GM10847 (cell line): ENCODE data around the gene RBPJ.

Experiments used
- POLR2A ChIP-seq: IDR thresholded peaks from 2 replicates; pipeline ENCODE4 v1.6.1; 2011; ENCODE audit not compliant: insufficient read length; ENCODE audit errors: extremely low read depth

The RBPJ gene

DNA sequence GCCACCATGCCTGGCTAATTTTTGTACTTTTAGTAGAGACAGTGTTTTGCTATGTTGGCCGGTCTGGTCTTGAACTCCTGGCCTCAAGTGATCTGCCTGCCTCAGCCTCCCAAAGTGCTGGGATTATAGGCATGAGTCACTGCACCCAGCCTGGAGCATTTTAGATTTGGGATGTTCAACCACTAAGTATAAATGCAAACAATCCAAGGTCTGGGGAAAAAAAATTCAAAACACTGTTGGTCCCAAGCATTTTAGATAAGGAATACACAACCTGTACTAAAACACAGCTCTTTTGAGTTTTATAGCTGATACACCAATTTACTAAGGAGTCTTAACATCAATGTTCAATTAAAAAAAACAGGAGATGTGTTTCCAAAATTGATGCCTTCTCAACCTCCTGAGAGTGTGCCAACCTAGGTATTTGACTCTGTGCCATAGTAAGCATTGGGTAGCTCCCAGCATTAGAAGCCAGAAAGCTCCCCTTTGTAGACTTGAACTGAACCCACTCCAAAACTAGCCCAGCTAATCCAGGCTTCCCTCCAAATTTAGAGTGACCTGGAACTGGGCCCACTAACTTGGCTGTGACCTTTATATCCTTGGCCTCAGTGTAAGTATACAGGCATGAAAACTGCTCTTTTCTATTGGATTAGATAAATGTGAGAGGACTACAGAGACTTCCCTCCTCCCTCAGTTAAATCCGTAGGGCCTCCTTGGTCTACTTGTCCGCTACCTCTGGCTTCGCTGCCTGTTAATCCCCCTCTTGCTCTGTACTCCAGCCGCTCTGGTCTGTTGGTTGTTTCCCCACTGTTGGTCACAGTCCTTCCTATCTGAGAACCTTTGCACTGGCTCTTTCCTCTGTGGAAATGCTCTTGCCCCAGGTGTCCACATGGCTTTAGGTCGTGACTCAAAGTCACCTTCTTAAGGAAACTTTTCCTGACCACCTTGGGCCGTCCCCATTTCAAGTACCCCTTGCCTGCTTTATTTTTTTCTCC, 91.9 kb downstream of the RBPJ start:
- no peak for TF ChIP-seq POLR2A

DNA sequence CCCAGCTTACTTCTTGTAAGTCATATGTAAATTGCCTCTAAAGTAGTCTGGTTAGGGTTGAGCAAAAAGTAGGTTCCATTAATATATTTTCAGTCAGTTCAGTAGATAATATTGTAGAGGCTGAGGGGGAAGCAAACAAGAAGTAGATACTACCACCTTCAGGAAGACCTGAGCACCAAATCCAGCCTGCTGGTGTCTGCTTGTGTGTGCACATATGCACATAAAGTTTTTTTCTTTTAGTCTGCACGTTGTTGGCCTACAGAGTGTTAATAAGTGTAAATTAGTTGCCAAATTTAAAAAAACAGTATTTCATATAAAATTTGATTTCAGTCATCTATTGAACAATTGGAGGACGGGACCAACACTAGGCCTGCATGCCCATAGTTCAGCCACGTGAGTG, 92.8 kb downstream of the RBPJ start:
- TF ChIP-seq POLR2A: no peak

DNA sequence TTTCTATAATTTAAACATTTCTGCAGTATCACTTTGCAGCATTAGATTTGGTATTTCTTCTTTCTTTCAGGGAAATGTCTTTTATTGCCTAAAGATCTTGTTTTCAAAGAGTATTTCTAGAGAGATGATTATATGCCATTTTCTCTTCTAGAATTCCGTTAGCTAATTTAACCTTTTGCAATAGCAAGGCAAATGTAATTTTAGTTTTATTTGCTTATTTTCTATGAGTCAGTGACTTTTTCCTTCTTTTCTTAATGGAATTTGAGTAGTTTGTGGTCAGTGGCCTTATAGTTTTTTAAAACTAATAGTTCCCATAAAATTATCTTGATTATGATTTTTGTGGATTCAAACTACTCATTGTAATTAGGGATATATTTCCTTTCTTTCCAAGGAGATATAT, 97.3 kb downstream of the RBPJ start:
- TF ChIP-seq POLR2A: no peak

DNA sequence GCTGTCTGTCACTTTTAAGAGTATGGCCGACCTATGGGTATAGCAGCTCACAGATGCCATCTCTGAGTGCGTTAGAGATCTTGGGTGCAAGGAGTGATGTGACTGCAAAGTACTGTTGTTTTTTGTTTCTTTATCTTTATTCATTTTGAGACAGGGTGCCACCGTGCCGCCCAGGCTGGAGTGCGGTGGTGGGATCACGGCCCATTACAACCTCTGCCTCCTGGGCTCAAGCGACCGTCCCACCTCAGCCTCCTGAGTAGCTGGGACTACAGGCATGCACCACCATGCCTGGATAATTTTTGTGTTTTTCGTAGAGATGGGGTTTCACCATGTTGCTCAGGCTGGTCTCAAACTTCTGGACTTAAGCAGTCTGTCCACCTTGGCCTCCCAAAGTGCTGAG, 98.0 kb downstream of the RBPJ start:
- TF ChIP-seq POLR2A: no peak

DNA sequence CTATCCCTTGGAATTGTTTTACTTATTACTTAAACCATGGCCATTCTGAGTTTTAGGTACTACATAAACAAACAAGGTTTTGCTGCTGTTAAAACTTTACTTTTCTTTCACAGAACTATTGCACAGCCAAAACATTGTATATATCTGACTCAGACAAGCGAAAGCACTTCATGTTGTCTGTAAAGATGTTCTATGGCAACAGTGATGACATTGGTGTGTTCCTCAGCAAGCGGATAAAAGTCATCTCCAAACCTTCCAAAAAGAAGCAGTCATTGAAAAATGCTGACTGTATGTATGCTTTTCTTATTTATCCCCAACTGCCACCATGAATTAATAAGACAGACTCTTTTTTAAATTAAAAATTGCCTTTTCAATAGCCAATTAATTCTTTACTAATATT, 99.6 kb downstream of the RBPJ start:
- TF ChIP-seq POLR2A: no peak

DNA sequence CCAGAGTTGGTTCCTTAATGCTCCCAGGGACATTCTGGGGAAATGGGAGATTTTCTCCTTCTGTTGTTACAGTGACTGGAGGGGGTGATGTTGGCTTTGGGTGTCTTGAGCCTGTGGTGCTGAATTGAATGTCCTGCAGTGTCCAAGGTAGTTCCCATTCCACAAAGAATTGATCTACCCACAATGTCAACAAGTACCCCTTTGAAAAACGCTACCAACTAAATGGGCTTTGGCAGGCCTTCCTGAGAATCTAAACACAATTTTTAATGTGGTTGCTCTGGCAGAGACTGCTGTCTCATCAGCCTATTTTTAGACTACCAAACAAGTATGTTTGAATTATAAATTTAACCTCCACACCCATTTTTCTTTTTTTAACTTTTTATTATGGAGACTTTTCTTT, 100.1 kb downstream of the RBPJ start:
- no peak for TF ChIP-seq POLR2A

DNA sequence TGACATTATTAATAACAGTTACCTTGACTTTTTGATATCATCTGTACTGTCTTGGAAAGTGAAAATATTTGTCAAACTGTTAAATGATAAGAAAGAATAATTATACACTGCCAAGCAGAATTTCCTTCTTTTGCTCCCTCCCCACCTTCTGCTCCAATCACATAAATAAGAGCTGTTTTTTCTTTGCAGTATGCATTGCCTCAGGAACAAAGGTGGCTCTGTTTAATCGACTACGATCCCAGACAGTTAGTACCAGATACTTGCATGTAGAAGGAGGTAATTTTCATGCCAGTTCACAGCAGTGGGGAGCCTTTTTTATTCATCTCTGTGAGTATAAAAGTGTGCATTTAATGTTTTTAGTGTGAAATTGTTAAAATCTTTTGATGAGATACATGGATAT, 103.3 kb downstream of the RBPJ start:
- TF ChIP-seq POLR2A: no peak

DNA sequence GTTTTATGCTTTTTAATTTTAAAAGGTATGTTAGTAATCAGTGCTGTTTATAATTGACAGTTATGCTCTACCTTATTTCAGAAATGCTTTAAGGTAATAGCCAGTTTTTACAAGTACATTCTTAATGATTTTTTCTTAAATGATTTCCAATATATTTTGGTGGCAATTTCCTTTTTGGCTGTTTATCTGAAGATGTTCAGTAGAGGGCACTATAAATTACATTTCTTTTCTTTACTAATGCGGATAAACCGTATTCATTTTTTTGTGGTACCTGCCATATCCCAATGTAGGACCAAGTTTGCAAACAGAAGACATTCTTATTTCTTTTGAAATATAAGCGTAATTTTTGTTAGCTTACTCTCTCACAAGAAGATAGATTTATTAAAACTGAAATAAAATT, 104.0 kb downstream of the RBPJ start:
- no peak for TF ChIP-seq POLR2A

DNA sequence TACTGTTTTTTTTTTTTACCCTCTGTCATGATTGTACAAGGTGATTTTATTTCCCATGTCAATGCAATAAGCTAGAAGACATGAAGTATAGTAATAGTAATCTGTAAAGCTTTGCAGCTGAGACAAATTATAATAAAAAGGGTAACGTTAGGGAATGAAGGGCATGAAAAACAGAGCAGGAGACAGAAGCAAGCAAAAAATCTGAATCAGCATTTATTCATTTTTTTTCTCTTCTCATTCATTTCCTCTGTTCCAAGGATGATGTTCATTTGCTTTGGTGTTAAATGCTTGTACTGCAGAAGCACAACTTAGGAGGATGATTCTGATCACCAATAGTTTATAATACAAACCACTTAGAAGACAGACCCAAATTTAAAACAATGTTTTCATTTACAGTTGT, 105.1 kb downstream of the RBPJ start:
- TF ChIP-seq POLR2A: no peak

DNA sequence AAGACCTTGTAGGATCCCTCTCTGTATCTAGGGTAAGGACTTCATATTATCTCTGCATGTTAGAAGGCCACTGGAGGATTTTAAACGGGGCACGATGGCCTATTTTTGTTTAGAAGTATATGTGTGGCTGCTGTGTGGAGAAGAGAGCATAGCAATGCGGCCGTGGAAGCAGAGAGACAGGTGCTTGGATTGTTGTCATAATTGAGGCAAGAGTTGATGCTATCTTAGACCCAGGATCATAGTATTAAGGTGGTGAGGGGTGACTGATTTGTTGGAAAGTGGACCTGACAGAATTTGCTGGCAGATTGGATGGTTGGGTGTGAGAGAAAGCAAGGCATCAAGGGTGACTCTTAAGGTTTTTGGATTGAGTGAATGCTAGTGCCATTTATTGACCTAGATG, 106.1 kb downstream of the RBPJ start:
- TF ChIP-seq POLR2A: no peak

DNA sequence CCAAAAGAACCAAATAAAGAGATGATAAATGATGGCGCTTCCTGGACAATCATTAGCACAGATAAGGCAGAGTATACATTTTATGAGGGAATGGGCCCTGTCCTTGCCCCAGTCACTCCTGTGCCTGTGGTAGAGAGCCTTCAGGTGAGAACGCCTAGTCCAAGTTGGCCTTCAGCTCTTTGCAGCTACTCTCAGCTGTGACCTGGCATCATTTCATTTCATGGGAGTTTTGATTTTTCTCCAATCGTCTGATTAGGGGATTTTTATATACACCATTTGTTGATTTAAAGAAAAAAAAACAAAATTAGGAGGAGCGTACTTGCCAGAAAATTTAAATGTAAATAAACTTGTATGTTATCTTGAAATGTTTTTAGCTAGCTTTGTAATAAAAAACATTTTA, 109.1 kb downstream of the RBPJ start:
- TF ChIP-seq POLR2A: no peak

DNA sequence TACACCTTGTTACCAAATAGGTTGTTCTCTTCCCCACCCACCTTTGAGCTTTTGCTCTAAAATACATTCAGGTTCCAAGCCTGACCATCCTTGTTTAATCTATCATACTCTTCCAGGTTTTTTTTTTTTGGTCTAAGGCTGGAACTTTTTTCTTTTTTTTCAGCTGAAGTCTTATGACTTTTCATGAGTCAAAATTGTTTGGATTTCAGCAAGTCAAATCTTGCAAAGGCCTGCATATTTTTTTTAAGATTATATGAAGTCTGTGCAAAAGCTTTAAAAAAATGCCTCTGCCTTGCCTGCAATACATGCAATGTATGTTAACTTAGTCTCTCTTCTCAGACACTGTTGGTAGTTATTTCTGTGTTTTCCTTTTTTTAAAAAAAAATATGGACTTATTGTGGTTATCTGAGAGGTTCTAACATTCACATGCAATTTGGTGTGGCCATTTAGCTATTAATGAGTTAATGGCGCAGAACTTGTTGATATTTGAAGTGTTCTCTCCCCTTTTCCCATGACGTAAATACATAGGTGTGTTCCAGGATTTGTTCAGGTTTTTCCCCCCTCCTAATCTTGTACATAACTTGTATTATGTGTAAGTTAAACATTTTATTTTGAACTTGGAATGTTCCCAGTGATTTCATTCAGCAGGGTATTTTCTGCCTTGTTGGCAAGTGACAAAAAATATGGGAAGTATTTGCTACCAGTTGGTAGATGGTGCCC, 110.8 kb downstream of the RBPJ start:
- TF ChIP-seq POLR2A: no peak

DNA sequence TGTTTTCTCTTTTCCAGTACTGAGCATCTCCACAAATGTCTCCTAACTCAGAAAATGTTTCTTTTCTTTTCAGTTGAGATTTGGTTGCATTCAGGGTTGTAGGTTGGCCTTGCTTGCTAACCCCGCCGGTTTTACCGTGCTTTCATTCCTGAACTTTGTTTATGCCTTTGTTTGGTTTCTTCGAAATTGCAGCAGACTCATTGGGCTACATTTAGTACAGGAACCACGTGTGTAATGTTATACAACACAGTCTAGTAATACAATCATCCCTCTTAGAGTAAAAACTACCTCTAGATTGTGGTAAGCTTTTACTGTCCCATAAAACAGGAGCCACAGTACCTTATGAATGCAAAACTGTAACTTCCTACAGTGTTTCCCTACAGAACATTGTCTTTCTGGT, 111.6 kb downstream of the RBPJ start:
- TF ChIP-seq POLR2A: no peak

DNA sequence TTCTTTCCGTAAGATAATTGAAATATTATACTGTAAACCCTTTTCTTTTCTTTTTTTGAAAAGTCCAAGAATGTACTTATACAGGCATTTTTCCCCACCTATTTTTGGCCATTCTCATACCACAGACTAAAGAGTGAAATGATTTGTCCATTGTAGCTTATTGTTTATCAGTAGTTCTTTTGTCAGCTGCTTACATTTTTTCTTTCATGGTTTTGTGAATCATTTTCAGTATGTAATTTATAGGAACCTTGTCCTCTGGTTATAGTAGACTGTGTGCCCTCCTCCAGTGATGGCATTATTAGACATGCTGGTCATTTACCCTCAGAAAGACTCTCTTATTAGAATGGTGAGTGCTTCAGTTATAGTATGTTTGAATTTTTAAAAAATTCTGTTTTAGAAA, 112.7 kb downstream of the RBPJ start:
- no peak for TF ChIP-seq POLR2A

DNA sequence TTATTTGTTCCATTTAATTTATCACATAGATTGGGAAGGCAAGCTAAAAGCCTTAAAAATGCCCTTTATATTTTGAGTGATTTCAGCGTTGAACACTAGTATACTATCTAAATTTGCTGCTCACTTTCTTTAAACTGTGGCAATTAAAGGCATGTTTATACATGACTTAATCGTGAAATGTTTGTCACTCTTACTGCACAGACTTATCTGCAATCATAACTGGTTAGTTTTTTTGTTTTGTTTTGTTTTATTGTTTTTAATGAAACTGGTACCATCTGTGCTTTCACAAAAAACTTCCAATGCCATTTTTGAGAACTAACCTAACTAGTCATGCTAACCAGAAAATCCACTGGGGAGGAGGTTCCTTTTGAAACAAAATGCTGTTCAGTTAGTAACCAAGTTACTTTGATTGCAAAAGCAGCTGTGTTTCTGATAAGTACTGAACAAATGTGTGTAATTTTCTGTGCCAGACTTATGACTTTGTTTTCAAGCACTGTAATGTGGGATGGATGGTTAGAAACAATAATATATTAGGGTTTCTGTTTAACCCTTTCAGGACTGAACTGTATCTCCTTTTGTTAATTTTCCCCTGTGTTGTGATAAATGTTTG, 113.3 kb downstream of the RBPJ start:
- no peak for TF ChIP-seq POLR2A

DNA sequence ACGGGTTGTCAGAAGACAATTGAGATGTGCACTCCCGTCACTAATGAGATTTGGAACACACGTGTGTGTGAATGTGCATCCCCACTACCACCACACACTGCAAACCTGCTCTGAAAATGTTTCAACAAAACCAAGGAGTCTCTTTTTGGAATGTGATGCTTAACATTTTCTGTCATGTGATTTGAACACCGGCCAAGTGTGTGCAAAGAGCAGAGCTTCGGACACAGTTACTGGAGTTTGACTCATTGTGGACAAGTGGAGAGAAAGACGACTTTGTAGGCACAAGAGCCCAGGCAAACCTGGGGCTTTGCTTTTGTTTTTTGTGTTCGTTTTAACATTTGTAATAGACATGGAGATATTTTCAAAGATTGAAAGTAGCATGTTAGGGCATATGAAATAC, 120.3 kb downstream of the RBPJ start:
- TF ChIP-seq POLR2A: no peak
